Lung microvascular endothelial cell (primary cell): Measurements from ENCODE around the gene RBMX2. TPM values are rescaled to one million over a fixed set of nuclear protein-coding genes. Genes with fewer than 3 reads are reported as not detected.

Experiments used
- DNase-seq, 2 donors: peaks; one replicate each; pipeline versions ENCODE4 v3.0.0 to v3.0.0-alpha.2; 2010; ENCODE audit warnings: low read depth in 2 of 2
- total RNA-seq: library from RNA; depleted of rRNA; stranded (reverse); fragments of >200 nt; gene quantifications from 2 replicates; pipeline ENCODE4 v1.2.1, GENCODE V29; 2014

Gene RBMX2
- total RNA-seq, 1 donor from 2014 or later, result 19.6 TPM

- DNase-seq, result no peak
Observed at GRCh38 chrX:130444641-130445336, 43.0 kb downstream of the RBMX2 start.

GRCh38 chrX:130446974-130447373 is 45.2 kb downstream of the RBMX2 start:
- no peak for DNase-seq

Other genes with a start within 250 kb of the RBMX2 start
- gene AIFM1, start 236.1 kb upstream of the RBMX2 start, total RNA-seq, result 8.7 and 11.6 TPM in 2 replicates
- gene RAB33A, start 230.0 kb upstream of the RBMX2 start, total RNA-seq, result 0.40 and 0.44 TPM in 2 replicates
- 1.5 and 1.6 TPM in 2 replicates for gene ZNF280C, start 133.1 kb upstream of the RBMX2 start, total RNA-seq
- 5.9 and 6.9 TPM in 2 replicates for gene SLC25A14, start 62.1 kb upstream of the RBMX2 start, total RNA-seq
- gene GPR119, start 16.3 kb upstream of the RBMX2 start, total RNA-seq, result not detected in 2 replicates